HUES6 (cell line): Measurements from ENCODE around the gene IRX4.

ENCODE experiments used
- H3K27ac ChIP-seq: 2 replicates; pipeline ENCODE4 v1.7.0; 2013; ENCODE audit warnings: low read depth, mild to moderate bottlenecking, low read length, inconsistent platforms
- H3K27me3 ChIP-seq: 2 replicates; pipeline ENCODE4 v1.6.1; 2013; ENCODE audit warnings: low read length; ENCODE audit not compliant: control insufficient read depth, insufficient read depth
- H3K36me3 ChIP-seq: 2 replicates; pipeline ENCODE4 v1.6.1; 2013; ENCODE audit warnings: low read length; ENCODE audit not compliant: control insufficient read depth, insufficient read depth
- H3K4me1 ChIP-seq: 2 replicates; pipeline ENCODE4 v1.6.1; 2013; ENCODE audit warnings: low read length; ENCODE audit not compliant: control insufficient read depth, insufficient read depth
- H3K4me3 ChIP-seq: 2 replicates; pipeline ENCODE4 v1.5.1; 2013; ENCODE audit warnings: low read depth, low read length
- H3K9ac ChIP-seq: one replicate; pipeline ENCODE4 v1.6.1; 2013; ENCODE audit warnings: mild to moderate bottlenecking, low read length
- H3K9me3 ChIP-seq: 2 replicates; pipeline ENCODE4 v1.6.1; 2013; ENCODE audit warnings: low read depth, low read length; ENCODE audit not compliant: control insufficient read depth, insufficient read depth

Gene IRX4

DNA sequence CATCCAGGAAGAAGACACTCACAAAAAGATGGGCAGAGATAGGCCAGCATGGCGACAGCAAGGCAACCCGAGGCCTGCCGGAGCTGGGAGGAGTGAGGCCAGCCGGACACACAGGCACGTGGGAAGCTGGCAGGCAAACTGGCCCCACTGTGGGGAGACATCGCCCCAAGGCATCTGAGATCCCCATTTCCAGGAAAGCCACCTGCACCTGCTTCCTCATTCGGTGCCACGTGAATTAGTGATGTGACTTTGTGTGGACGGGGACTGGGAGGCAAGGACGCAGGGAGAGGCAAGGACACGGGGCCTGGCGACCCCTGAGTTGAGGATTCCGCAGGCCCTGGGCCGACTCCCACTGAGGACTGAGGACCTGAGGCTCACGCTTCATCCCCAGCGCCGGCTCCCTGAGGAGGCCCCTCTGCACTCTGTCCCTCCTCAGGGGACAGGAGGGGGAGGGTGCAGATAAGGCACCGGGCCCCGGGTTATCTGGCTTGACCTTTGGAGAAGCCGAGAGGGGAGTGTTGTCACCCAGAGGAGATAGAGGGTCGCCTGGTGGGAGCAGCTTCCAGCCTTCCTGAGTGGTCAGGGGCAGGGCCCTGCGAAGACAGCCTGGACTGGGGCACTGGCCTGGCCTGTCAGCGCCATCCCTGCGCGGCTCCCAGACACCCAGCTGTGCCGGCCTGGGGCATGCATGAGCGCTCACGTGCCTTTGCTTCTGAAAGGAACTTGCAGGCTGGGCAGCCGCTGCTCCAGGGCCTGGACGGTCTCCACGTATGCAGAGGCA, 41.8 kb downstream of the IRX4 start:
- H3K4me3 ChIP-seq, result no peak overlapping the region
- H3K4me1 ChIP-seq, result peaks cover 10% of the 10 kb centered on the region
- H3K9me3 ChIP-seq, result no peaks in the 10 kb centered on the region
- peaks cover 33% of the 10 kb centered on the region for H3K27me3 ChIP-seq
- no peak overlapping the region for H3K9ac ChIP-seq
- no peak overlapping the region for H3K27ac ChIP-seq
- no peaks in the 10 kb centered on the region for H3K36me3 ChIP-seq

DNA sequence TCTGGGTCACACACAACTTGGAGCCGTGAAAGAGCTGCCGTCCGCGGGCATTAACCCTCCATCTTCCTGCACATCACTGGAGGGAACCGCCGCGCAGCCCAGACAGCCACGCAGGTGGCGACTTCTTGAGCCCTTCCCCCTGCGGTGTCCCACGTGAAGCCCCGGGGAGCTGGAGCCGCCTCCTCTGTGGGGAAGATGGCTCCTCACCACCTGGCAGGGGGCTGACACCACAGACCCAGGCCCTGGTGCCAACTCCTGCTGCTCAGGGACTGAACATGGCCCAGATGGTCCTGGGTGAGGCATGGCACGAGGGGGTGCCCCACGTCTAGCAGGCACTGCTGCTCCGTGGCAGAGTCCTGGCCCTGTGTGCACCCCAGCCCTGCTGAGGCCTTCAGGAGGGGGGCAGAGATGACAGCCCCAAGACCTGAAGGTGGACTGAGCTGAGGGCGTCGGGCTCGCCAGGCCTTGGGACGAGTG, 42.6 kb downstream of the IRX4 start:
- Histone ChIP-seq H3K36me3 (no peaks in the 10 kb centered on the region), H3K27me3 (peaks cover 28% of the 10 kb centered on the region), H3K4me3 (no peak overlapping the region), H3K4me1 (peaks cover 10% of the 10 kb centered on the region), H3K9ac (no peak overlapping the region), H3K27ac (no peak overlapping the region), H3K9me3 (no peaks in the 10 kb centered on the region)

DNA sequence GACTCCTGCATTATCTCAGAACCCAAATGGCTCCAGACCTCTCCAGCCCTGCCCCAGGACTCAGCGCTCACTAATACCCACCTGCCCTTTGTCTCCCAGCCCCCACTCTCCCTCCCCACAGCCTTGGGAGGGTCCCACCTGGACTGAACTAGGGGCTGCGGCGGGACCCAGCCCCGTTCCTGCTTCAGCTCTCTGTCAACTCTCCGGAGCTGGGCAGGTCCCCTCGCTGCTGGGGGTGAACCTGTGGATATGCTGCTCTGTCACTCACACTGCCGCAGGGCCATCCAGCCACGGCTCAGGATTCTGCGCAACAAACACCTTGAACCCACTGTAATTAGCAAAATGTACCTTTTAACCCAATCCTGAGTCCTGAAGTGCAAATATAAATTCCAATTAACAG, 44.7 kb downstream of the IRX4 start:
- Histone ChIP-seq H3K27ac (no peak overlapping the region), H3K36me3 (no peaks in the 10 kb centered on the region), H3K4me3 (no peak overlapping the region), H3K4me1 (peaks cover 21% of the 10 kb centered on the region), H3K9ac (no peak overlapping the region), H3K9me3 (no peaks in the 10 kb centered on the region), H3K27me3 (peaks cover 12% of the 10 kb centered on the region; the same call in 1 of the 2 replicates)

DNA sequence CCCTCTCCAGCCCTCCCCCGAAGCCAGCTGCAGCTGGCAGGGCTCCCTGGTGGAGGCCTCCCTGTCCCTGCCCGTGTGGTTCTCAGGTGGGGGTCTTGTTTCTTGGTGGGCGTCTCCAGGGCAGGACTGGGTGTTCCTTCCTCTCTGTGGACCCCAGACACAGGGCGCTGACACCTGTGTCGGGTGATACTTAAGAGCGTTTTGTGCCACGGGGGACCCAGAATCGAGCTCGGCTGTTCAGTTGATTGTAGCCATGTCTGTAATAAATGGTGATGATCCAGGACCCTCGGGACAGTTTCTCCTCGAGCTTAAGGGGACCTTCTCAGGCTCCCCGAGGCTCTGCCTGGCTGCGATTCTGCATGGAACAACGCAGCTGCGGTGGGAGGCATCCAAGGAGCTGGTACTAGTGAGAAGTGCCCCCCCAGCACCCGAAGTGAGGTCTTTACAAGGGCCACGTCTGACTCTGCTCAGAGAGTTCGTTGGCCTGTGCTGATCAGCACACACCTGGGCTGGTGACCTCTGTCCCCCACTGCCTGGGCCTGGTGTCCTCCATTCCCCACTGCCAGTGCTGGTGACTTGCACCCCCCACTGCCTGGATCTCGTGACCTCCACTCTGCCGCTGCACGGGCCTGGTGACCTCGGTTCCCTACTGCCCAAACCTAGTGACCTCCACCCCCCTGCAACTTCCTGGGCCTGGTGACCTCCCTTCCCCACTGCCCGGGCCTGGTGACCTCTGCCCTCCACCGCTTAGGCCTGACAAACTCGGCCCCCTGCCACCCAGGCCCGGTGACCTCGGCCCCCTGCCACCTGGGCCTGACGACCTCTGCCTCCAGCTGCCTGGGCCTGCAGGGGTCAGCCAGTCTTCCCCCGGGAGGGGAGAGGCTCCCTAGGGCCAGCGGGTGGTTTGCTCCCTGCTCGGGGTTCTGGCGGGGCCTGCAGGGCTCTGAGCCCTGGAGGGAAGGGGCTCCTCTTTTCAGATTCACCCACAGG, 45.5 kb downstream of the IRX4 start:
- peaks cover 21% of the 10 kb centered on the region for H3K4me1 ChIP-seq
- H3K36me3 ChIP-seq, result no peaks in the 10 kb centered on the region
- H3K9ac ChIP-seq, result no peak overlapping the region
- peaks cover 12% of the 10 kb centered on the region; the same call in 1 of the 2 replicates for H3K27me3 ChIP-seq
- no peak overlapping the region for H3K27ac ChIP-seq
- H3K4me3 ChIP-seq, result no peak overlapping the region
- no peaks in the 10 kb centered on the region for H3K9me3 ChIP-seq

DNA sequence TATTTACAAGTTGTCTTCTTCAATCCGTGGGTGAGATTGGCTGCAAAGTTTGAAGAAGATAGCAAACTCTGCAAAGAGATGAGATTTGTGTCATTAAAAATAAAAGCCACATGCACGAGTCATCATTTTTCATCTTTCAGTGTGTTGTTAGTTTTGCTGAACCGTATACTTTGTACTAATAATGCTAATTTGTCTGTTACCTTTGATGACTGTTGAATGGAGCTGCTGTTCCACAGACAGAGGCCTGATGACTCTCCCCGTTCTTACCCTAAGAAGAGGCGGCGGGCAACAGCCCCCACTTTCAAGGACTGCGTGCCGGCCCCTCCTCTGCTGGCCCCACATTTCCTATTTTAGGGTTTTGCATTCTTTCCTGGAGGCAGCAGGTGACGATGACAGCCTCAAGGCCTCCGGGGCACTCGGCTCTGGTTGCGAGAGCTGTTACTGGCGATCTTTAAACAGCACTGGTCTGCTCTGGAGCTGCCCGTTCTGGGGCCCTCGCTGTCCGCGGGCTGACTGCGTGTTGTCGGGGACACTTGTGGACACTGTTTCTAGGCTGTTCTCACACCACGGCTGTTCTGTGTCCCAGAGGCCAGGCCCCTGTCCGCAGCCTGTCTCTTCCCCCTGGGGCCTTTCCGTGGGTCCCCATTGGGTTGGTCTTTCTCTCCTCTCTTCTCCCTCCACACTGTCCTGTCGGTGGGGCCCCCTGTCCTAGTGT, 46.4 kb downstream of the IRX4 start:
- Histone ChIP-seq H3K27me3 (peaks cover 12% of the 10 kb centered on the region; the same call in 1 of the 2 replicates), H3K36me3 (no peaks in the 10 kb centered on the region), H3K9me3 (no peaks in the 10 kb centered on the region), H3K4me1 (peaks cover 26% of the 10 kb centered on the region), H3K27ac (no peak overlapping the region), H3K9ac (no peak overlapping the region), H3K4me3 (no peak overlapping the region)

DNA sequence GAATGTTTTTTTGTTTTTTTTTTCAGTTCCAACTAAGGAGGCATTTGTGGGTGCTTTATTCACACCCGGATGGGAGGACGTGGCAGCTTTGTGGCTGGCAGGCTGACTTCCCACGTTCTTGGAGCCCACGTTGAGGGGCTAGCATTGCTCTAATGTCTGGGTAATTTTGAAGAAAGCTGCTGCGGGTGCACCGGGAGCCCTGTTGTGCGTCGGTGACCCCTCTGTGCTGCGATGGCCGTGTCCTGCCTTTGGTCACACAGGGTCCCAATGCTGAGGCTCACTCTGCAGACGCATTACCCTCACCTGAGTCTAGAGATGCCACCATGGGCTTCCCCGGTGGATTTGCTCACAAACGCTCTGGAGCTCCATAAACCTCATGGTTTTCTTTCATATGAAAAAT, 47.3 kb downstream of the IRX4 start:
- no peak overlapping the region for H3K4me3 ChIP-seq
- peaks cover 5% of the 10 kb centered on the region; the same call in 1 of the 2 replicates for H3K27me3 ChIP-seq
- no peaks in the 10 kb centered on the region for H3K9me3 ChIP-seq
- H3K4me1 ChIP-seq, result peaks cover 25% of the 10 kb centered on the region
- H3K36me3 ChIP-seq, result no peaks in the 10 kb centered on the region
- H3K27ac ChIP-seq, result no peak overlapping the region
- H3K9ac ChIP-seq, result no peak overlapping the region

DNA sequence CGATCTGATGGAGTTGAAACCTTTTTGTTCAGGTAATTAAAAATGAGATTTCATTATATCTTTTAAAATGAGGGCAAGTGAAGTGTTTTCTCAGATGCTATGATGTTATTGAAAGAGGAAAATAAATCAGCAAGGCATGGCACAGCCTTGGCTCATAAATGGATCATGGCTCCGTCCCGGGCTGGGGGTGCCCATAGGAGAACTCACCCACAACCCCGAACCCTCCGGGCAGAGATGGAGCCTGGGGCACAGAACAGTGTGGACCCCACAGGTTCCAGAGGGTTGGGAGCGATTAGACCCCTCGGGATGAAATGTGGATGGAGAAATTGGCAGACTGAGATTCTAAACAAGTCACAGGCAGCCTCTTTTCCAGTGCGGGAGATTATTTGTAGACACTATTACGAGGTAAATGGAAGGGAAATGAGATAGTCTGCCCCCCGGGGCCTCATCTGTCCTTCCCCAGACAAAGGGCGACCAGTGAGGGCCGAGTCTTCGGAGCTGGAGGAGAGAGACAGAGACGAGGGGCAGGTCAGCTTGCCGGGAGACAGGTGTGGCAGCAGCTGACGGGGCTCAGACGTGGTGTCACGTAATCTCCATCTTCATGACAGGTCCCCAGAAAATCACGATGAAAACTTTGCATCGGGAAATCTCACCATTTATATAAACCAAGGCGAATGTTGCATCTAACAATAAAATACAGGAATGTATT, 47.9 kb downstream of the IRX4 start:
- Histone ChIP-seq H3K4me1 (peaks cover 25% of the 10 kb centered on the region), H3K9ac (no peak overlapping the region), H3K9me3 (no peaks in the 10 kb centered on the region), H3K36me3 (no peaks in the 10 kb centered on the region), H3K27ac (no peak overlapping the region), H3K27me3 (no peaks in the 10 kb centered on the region; the same call in 1 of the 2 replicates), H3K4me3 (no peak overlapping the region)

DNA sequence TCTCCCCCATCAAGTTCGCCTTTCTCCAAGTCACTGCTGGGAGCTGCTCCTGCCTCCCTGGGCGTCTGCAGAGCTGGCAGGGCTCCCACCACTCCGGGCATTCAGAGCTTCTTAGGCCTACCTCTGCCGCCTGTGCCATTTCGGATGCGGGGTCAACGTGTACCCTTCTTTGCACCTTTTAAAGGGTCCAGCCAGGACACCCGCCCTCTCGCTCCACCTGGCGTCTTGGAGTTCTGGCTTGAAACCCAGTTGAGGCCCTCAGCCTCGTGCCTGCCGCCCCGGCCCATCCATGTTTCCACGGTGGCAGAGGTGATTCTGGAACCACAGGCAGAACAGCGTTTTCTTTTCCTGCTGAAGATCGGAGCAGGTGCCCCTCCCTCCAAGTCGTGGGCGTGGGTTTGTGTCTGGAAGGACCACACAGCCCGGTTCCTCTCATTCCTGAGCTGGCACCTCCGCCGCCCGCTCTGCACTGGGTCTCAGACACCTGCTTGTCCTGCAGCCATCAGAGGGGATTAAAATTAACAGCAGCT, 48.6 kb downstream of the IRX4 start:
- no peaks in the 10 kb centered on the region for H3K36me3 ChIP-seq
- no peaks in the 10 kb centered on the region; the same call in 1 of the 2 replicates for H3K27me3 ChIP-seq
- no peak overlapping the region for H3K9ac ChIP-seq
- peaks cover 25% of the 10 kb centered on the region for H3K4me1 ChIP-seq
- no peak overlapping the region for H3K4me3 ChIP-seq
- no peaks in the 10 kb centered on the region for H3K9me3 ChIP-seq
- no peak overlapping the region for H3K27ac ChIP-seq

DNA sequence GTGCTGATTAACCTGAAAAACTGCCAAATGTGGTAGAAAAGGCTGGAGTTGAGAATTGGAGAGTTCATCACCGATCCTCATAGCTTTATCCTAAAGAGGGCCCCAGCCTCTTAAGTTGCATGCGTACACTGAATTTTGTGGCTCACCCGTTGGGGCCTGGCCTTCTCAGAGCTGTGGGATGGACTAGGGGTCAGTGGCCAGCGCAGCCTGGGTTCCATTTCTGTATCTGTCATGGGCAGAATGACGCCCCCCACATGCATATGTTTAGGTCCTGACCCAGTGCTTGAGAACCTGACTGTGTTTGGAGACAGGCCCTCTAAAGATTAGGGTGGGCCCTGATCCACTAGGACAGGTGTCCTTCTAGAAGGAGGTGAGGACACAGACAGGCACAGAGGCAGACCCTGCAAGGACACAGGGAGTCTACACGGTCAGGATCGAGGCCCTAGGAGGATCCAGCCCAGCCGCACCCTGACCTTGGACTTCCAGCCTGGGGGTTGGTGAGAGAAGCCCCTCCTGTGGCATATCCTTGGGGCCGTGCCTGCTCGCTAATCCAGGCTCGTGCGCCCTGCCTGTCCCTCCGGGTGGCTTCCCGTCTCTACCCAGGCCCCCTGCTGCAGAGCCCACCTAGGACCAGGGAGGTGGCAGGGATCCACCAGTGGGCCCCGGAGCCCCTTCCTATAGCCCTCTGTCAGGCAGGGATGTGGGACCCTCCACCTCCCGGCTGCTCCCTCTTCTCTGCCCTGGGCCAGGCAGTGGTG, 49.3 kb downstream of the IRX4 start:
- no peaks in the 10 kb centered on the region for H3K9me3 ChIP-seq
- peaks cover 25% of the 10 kb centered on the region for H3K4me1 ChIP-seq
- no peak overlapping the region for H3K27ac ChIP-seq
- no peaks in the 10 kb centered on the region; the same call in 1 of the 2 replicates for H3K27me3 ChIP-seq
- no peaks in the 10 kb centered on the region for H3K36me3 ChIP-seq
- H3K9ac ChIP-seq, result no peak overlapping the region
- H3K4me3 ChIP-seq, result no peak overlapping the region
